ENCODE results near the gene LGALS1. TPM values are rescaled to one million over a fixed set of nuclear protein-coding genes. Genes with fewer than 3 reads are reported as not detected.
A peak's percentile ranks its signal among the peaks of the same experiment; 100 is the strongest.

The LGALS1 gene
- polyA plus RNA-seq (2012; ENCODE audit: missing spikeins) = 993 TPM

GRCh38 chr22:37674951-37675929, at the start of gene LGALS1:
TSS of gene LGALS1 (plus strand) at chr22:37675636. CDS start at chr22:37675703, 67 bp downstream.
- TF ChIP-seq TAF1 (IDR thresholded peaks at IDR 0.05; ENCODE audit: borderline replicate concordance, low read depth, low read length) = peak; percentile 34; the same call in 1 of the 2 replicates
- TF ChIP-seq POLR2A (IDR thresholded peaks at IDR 0.05; ENCODE audit: low read depth, low read length) = peak; percentile 87
- TF ChIP-seq POLR2AphosphoS5 (IDR thresholded peaks at IDR 0.05; ENCODE audit: low read depth, low read length) = peak; percentile 72; the same call in 1 of the 2 replicates
- peak; percentile 84 for DNase-seq (ENCODE audit: insufficient read length)
- FAIRE-seq = peak; percentile 99

- no peak for DNase-seq (ENCODE audit: insufficient read length)
- TF ChIP-seq POLR2AphosphoS5 (IDR thresholded peaks at IDR 0.05; ENCODE audit: low read depth, low read length) (no peak), POLR2A (IDR thresholded peaks at IDR 0.05; ENCODE audit: low read depth, low read length) (no peak), TAF1 (IDR thresholded peaks at IDR 0.05; ENCODE audit: borderline replicate concordance, low read depth, low read length) (no peak)
- FAIRE-seq = no peak
Observed at GRCh38 chr22:37625737-37626136, 49.7 kb upstream of the LGALS1 start.

GRCh38 chr22:37626144-37626543, 49.3 kb upstream of the LGALS1 start:
- TF ChIP-seq TAF1 (IDR thresholded peaks at IDR 0.05; ENCODE audit: borderline replicate concordance, low read depth, low read length) = no peak
- TF ChIP-seq POLR2AphosphoS5 (IDR thresholded peaks at IDR 0.05; ENCODE audit: low read depth, low read length) = no peak
- TF ChIP-seq POLR2A (IDR thresholded peaks at IDR 0.05; ENCODE audit: low read depth, low read length) = no peak

GRCh38 chr22:37626556-37627075, 48.8 kb upstream of the LGALS1 start:
- DNase-seq (ENCODE audit: insufficient read length) (no peak), FAIRE-seq (no peak)
- TF ChIP-seq TAF1 (IDR thresholded peaks at IDR 0.05; ENCODE audit: borderline replicate concordance, low read depth, low read length) (no peak), POLR2A (IDR thresholded peaks at IDR 0.05; ENCODE audit: low read depth, low read length) (no peak), POLR2AphosphoS5 (IDR thresholded peaks at IDR 0.05; ENCODE audit: low read depth, low read length) (no peak)

More at GRCh38 chr22:37626144-37626543, 49.3 kb upstream of the LGALS1 start:
- FAIRE-seq (peak; percentile 69), DNase-seq (ENCODE audit: insufficient read length) (no peak)

GRCh38 chr22:37627121-37627520, 48.3 kb upstream of the LGALS1 start:
- FAIRE-seq (no peak), DNase-seq (ENCODE audit: insufficient read length) (no peak)
- TF ChIP-seq POLR2A (IDR thresholded peaks at IDR 0.05; ENCODE audit: low read depth, low read length) (no peak), TAF1 (IDR thresholded peaks at IDR 0.05; ENCODE audit: borderline replicate concordance, low read depth, low read length) (no peak), POLR2AphosphoS5 (IDR thresholded peaks at IDR 0.05; ENCODE audit: low read depth, low read length) (no peak)

- TF ChIP-seq TAF1 (IDR thresholded peaks at IDR 0.05; ENCODE audit: borderline replicate concordance, low read depth, low read length) (no peak), POLR2A (IDR thresholded peaks at IDR 0.05; ENCODE audit: low read depth, low read length) (no peak), POLR2AphosphoS5 (IDR thresholded peaks at IDR 0.05; ENCODE audit: low read depth, low read length) (0 out of 2 replicates have a peak, but pooled peaks have one; percentile 26)
- FAIRE-seq (no peak), DNase-seq (ENCODE audit: insufficient read length) (no peak)
Observed at GRCh38 chr22:37627545-37627944, 47.9 kb upstream of the LGALS1 start.

GRCh38 chr22:37628830-37629229, 46.6 kb upstream of the LGALS1 start:
- TF ChIP-seq POLR2A (IDR thresholded peaks at IDR 0.05; ENCODE audit: low read depth, low read length) (no peak), TAF1 (IDR thresholded peaks at IDR 0.05; ENCODE audit: borderline replicate concordance, low read depth, low read length) (no peak), POLR2AphosphoS5 (IDR thresholded peaks at IDR 0.05; ENCODE audit: low read depth, low read length) (no peak)
- FAIRE-seq = no peak
- no peak for DNase-seq (ENCODE audit: insufficient read length)

- DNase-seq (ENCODE audit: insufficient read length) (no peak), FAIRE-seq (no peak)
- TF ChIP-seq TAF1 (IDR thresholded peaks at IDR 0.05; ENCODE audit: borderline replicate concordance, low read depth, low read length) (no peak), POLR2AphosphoS5 (IDR thresholded peaks at IDR 0.05; ENCODE audit: low read depth, low read length) (no peak), POLR2A (IDR thresholded peaks at IDR 0.05; ENCODE audit: low read depth, low read length) (no peak)
Observed at GRCh38 chr22:37629928-37630327, 45.5 kb upstream of the LGALS1 start.

- DNase-seq (ENCODE audit: insufficient read length) (no peak), FAIRE-seq (no peak)
- no peak for TF ChIP-seq POLR2A (IDR thresholded peaks at IDR 0.05; ENCODE audit: low read depth, low read length)
- TF ChIP-seq POLR2AphosphoS5 (IDR thresholded peaks at IDR 0.05; ENCODE audit: low read depth, low read length) = no peak
- TF ChIP-seq TAF1 (IDR thresholded peaks at IDR 0.05; ENCODE audit: borderline replicate concordance, low read depth, low read length) = no peak
Observed at GRCh38 chr22:37630839-37631435, 44.5 kb upstream of the LGALS1 start.

GRCh38 chr22:37631448-37632173, 43.8 kb upstream of the LGALS1 start:
- no peak for TF ChIP-seq POLR2A (IDR thresholded peaks at IDR 0.05; ENCODE audit: low read depth, low read length)
- TF ChIP-seq POLR2AphosphoS5 (IDR thresholded peaks at IDR 0.05; ENCODE audit: low read depth, low read length) = no peak
- no peak for TF ChIP-seq TAF1 (IDR thresholded peaks at IDR 0.05; ENCODE audit: borderline replicate concordance, low read depth, low read length)
- FAIRE-seq = no peak
- DNase-seq (ENCODE audit: insufficient read length) = no peak
